GM18508 (cell line): ENCODE results near the gene GSN.
"Not testable (repeated sequence)": the region's sequence is repeated elsewhere in the genome, so short reads cannot be mapped to it uniquely, and the experiment has no call there.

Source experiments
- ATAC-seq: cut with Tn5 transposase; IDR thresholded peaks from one replicate; pipeline ENCODE4 v1.9.1; 2021; ENCODE audit warnings: moderate number of reproducible peaks; ENCODE audit not compliant: insufficient read depth, unreplicated experiment

Gene GSN

GRCh38 chr9:121285835-121286687 lies 18.1 kb downstream of the GSN start:
- no peak for ATAC-seq

DNA sequence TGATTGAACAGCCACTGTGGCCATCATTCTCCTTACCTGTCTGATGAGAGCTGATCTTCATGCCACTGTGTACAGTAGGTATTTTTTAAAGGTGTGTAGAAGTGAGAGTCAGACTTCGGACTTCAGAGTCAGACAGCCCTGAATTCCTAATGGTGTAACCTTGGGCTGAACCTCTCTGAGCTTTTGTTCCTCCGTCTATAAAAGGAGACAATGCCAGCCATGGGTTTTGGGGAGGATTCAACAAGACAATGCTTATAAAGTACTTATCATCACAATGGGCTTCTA lies 18.7 kb downstream of the GSN start:
- no peak for ATAC-seq

- no peak for ATAC-seq
Measured at GRCh38 chr9:121286973-121287741, 19.2 kb downstream of the GSN start.

- ATAC-seq = no peak
Measured at GRCh38 chr9:121288673-121289025, 20.7 kb downstream of the GSN start.

DNA sequence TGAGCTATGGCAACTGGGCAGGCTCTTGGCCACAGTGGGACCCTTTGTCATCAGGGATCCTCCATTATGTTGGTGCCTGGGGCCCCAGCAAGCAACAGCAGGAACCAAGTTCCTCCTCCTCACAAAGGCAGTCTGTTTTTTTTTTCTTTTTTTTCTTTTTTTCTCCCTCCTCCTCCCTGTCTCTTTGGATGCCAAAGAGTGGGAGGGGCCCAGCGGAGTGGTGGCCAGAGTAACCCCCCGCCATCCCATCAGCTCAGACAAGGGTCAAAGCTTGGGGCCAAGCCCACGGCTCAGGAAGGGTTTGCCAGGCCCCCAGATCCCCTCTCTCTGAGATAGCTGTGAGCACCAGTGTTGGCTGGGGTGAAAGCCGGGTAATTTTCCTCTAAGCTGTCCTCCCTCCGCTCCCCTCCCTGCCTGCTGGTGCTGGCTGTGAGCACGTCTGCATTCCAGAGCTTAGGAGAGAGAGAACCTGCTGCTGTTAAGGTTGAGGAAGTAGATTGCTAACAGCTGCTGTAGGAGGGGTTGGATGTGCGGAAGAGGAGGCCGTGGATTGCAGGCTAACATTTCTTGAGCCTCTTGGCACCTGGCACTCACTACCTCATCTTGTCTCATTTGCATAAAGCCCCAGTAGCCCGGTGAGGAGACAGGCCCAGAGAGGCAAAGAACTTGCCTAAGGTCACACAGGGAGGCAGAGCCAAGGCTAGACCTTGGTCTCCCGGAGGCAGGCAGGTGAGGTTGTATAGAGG lies 21.2 kb downstream of the GSN start:
- no peak for ATAC-seq

GRCh38 chr9:121289772-121290370 lies 21.9 kb downstream of the GSN start:
- ATAC-seq = no peak

DNA sequence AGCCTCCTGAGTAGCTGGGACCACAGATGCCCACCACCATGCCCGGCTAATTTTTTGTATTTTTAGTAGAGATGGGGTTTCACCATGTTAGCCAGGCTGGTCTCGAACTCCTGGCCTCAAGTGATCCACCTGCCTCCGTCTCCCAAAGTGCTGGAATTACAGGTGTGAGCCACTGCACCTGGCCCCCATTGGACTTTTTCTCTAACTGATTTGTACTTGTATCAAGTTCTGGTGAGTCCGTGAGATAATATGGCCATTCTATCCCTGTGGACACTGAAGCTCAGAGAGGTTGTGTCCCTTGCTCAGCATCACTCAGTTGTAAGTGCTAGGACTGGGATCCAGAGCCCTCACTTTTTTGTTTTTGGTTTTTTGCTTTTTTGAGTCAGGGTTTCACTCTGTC lies 23.6 kb downstream of the GSN start:
- not testable (repeated sequence) for ATAC-seq

DNA sequence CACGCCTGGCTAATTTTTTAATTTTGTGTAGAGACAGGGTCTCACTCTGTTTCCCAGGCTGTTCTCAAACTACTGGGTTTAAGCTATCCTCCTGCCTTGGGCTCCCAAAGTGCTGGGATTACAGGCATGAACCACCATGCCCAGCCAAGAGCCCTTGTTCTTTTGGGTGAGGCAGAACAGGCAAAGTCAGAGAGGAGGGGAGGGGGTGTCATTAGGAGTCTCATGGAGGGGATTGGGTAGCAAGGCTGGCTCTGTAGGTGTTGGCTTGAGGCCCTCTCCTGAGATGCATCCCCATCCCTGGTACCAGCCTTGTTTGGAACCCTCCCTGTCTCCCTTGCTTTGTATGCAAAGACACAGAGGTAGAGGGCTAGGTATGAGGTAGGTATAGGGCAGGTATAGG lies 24.1 kb downstream of the GSN start:
- no peak for ATAC-seq

DNA sequence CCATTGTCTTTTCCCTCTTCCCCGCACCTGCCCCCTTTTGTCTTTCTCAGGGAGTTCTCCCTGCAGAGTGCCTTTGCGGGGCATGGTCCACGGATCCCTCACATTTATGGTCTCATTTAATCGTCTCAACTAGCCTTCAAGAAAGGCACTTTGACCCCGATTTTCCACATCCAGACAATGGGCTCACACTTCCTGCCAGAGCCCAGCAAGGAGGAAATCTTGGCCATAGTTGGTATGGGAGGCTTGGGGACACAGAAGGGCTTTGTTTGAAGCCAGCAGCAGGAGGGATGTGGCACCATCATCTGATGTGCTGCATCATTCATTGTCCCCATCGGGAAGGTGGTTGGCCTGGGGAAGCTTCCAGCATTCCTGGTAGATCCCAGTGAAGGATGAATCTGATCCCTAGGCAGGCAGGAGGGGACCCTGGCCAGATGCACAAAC lies 24.9 kb downstream of the GSN start:
- ATAC-seq = no peak

DNA sequence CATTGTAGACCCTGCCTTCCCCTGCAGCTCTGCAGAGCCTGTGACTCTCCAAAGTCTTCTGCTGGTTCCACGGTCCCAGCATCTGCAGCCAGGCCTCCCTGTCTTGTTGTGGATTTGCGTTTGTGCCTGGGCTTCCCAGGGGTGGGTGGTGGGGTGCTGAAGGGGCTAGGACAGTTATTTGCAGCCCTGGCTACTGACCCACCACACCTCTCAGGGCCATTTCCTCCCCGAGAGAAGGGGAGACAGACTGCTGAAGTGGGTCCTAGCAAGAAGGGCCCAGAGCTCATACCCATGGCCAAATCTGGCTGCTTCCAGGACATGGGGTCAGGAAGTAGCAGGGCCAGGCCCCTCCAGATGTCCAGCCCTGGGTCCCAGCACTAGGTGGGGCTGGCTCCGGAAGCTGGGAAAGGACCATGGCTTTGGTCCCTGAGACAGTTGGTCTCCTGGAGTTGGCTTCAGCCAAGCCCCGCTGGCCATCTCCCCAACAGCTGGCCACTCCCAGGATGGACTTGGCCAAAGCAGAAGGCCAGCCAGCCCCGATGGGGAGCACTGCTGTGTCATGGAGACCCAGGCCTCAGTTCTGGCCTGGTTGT lies 26.3 kb downstream of the GSN start:
- ATAC-seq = no peak

- ATAC-seq = no peak
Measured at GRCh38 chr9:121294866-121295661, 27.1 kb downstream of the GSN start.

DNA sequence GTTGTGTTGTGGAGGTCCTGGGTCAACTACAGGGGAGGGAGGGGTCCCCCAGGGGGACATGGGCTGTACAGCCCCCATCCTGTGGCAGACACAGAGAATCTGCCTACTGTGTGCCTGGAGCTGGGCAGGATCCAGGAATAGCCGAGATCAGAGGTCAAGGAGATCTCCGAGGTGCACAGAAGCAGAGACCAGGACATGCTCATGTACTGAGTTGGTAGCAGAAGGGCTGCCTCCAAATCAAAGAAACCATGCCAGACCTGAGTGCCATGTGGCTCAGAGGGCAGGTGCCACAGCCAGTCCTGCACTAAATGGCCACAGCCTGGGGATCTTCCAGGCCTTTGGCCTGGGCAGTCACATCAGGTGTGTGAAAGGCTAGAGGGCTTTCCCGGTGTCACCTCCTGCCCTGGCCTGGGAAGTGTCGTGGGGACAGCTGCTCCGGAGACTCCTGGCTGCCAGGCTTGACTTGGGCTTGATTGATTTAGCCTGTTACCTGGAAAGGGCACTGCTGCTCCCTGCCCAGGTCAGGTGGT lies 27.8 kb downstream of the GSN start:
- no peak for ATAC-seq

DNA sequence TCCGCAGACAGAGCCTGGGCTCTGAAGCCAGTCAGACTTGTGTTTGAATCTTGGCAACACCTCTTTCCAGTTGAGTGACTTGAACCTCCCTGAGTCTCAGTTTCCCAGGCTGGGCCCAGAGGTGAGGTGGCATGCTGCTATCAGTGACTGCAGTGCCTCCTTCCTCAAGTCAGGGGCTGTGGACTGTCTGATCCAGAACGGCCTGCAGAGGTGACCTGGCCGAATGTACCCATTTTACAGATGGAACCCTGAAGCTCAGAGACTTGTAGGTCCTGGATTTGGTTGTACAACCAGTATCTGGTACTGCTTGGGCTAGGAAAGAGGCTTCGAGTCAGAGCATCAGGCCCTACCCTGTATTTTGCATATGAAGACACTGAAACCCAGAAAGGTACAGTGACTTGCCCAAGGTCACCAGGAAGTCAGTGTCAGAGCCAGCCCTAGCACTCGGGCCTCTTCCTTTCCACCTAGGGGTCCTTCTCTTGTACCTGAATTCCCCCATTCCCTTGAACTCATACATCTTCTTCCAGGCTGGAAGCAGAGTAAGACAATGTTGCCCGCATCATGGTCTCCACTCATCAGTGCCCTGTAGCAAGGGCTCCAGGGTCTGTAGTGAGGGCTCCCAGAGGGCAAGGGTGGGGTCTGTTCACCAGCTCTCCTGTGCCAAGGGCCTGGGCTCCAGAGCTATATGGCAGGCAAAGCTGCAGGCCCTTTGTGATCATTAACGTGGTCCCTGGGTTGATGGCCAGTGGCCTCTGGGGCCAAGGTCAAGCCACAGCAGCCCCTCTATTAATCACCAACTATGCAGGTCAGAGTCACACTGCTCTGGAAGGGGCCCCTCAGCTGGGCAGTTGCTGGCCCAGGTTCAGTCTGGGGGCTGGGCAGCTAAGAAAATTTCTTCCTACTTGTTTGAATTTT lies 28.5 kb downstream of the GSN start:
- no peak for ATAC-seq

DNA sequence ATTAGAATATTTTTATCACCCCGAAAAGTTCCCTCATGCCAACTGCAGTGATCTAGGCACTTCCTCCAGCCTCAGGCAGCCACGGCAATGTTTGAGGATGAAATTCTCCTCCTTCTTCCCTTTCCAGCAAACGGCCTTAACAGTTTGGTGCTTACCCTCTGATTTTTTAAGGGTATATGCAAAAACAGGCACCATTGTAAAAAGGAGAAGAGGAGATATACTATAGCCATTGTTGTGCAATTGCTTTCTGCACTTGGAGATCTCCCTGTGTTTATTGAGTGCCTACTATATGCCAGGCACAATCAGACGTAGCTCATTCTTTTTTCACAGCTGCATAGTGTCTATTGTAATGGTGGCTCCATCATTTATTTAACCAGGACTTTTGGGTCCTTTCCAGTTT lies 29.4 kb downstream of the GSN start:
- ATAC-seq = no peak

DNA sequence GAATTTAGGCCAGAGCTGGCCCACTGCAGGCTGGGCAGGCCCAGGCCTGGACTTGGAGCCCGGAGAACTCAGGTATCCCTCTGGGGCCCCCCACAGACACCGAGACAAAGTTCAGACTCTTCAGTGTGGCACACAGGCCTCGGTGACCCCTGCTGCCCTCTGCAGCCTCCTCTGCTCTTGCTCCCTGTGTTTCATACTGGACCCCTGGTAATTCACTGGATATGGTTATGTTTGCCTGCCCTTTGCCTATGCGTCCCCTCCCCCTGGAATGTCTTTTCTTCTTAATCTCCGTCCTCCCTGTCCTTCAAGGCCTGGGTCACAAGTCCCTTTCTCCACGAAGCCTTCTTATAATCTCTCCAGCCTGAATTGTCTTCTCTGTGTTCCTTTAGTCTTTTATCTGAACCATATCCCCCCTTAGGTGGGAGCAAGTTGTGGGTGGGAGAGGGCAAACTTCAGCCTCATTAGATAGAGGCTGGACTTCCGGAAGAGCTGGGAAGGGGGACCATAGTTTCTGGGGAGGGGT lies 30.1 kb downstream of the GSN start:
- ATAC-seq = no peak

DNA sequence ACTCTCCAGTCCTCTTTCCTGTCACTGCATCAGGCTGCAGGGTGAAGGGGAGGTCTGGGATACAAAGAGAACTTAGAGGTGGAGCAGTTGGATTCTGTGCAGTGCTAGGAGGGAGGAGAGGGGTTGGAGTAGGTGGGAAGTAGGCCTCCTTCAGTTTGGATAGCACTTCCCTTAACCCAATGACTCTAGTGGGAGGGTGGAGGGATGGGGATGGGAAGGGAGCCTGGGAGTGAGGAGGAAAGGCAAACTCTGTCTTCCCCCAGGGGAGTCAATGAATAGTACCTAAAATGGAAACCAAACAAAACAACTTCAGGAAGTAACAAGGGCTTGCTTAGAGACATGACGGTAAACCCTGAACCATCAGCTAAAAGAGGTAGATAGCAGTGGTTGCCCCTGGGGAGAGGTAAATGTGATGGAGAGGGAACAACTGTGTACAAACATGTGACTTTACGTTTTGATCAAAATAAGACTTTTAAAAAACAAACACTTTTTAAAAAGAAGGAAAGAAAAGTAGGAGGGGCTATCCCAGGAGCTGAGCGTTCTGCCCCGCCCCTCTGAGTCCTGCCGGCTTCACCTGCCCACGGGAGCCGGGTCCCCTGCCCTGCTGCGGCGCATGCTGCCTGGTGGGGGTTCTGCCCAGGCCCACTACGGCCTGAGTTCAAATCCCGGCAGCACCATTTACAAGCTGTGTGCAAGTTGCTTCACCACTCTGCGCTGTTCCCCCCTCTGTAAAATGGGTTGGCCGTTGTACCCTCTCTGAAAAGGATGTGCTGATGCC lies 30.9 kb downstream of the GSN start:
- ATAC-seq = no peak

DNA sequence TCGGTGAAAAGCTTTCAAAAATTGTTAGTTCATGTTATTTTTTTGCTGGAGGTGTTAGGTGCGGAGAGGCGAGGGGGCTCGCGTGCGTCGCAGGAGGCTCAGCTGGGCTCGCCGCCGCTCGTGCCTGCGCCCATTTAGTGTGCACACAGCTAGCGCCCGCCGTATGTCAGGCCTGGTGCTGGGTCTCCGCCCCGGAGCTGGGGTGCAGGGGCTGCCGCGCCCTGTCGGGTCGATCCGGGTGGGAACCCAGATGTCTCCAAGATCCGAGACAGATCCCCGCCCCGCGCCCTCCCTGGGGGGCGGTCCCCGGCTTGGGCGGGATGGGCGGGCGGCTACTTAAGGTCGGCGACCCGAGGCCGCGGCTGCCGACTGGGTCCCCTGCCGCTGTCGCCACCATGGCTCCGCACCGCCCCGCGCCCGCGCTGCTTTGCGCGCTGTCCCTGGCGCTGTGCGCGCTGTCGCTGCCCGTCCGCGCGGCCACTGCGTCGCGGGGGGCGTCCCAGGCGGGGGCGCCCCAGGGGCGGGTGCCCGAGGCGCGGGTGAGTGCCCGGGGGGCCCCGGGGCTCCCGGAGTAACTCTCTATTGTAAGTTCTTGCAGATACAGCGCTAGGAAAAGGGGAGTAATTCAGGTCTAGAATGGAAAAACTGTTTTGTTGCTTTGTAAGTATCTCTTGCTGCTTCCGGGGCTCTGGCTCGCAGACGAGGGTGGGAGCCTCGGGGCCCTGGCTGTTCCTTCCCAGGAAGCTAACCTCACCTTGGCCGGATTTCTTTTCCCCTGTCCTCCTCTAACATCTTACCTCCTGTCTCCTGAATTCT lies 31.7 kb downstream of the GSN start:
- ATAC-seq = no peak
